Stromal cell of bone marrow (primary cell): Measurements from ENCODE around the gene ZFHX3.

ENCODE experiments used
- DNase-seq: peaks from one replicate; pipeline ENCODE4 v3.0.0-alpha.2; 2012; ENCODE audit warnings: low read depth

The ZFHX3 gene

DNA sequence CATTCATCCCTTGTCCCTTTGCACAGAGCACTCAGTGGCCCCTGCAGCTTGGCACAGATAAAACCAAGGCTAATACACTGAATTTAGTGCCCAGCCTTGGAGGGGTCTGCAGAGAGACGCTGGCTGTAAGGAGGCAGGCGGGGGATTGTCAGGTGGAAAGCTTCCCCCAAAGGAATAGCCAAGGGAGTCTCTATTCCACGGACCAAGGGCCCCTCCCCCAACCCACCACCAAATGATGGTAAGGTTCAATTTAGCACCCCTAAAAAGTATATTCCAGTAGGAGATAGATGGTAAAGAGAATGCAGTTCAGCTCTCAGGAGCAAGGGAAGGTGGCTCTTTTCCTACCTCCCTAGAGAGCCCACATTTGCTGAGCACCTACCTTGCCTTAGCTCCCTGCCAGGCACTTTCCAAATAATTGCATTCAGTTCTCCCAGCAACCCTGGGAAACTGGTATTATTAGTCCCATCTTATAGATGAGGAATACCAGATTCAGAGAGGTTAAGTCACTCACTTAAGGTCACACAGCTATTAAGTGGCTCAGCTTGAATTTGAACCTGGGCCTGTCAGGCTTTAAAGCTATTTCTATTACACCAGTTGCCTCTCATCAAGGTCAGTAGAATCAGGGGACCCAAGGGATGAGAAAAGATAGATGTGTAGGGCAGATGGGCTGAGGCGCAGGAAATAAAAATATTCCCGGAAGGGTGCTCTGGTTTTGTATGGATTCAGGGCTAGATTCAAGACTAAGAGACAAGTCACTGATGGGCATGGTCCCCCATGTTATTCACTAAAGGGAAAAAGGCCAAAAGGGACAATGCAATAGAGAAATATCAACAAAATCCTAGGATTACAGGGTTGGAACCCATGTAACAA lies 20.0 kb upstream of the ZFHX3 start:
- no peak for DNase-seq

- no peak for DNase-seq
Measured at GRCh38 chr16:73066927-73067670, 19.2 kb upstream of the ZFHX3 start.

GRCh38 chr16:73066331-73066926 lies 18.5 kb upstream of the ZFHX3 start:
- DNase-seq, result no peak

- DNase-seq, result no peak
Measured at GRCh38 chr16:73065632-73066330, 17.9 kb upstream of the ZFHX3 start.

DNA sequence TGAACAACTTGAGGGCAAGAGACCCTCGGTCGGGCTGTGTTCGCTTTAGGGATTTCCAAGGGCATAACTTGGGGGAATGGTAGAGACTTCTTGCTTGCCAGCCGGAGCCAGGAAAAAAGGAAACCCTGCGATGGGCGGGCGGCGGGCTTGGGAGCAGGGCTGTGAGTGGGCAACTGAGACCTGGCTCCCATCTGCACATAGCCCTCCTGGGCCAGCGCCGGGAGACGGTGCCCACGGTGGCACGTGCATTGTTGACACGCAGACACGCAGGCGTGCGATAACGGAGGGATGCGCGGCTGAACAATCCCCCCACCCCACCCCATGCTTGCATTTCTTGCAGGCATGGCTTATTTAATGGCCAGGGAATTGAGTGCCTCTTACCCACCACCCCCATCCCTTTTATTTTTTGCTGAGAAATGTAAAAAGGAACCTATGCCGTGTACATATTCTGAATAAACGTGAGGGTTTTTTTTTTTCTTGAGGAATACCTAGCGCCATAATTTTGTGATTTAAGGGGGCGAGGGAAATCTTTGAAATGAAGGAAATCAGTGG lies 17.1 kb upstream of the ZFHX3 start:
- no peak for DNase-seq

DNA sequence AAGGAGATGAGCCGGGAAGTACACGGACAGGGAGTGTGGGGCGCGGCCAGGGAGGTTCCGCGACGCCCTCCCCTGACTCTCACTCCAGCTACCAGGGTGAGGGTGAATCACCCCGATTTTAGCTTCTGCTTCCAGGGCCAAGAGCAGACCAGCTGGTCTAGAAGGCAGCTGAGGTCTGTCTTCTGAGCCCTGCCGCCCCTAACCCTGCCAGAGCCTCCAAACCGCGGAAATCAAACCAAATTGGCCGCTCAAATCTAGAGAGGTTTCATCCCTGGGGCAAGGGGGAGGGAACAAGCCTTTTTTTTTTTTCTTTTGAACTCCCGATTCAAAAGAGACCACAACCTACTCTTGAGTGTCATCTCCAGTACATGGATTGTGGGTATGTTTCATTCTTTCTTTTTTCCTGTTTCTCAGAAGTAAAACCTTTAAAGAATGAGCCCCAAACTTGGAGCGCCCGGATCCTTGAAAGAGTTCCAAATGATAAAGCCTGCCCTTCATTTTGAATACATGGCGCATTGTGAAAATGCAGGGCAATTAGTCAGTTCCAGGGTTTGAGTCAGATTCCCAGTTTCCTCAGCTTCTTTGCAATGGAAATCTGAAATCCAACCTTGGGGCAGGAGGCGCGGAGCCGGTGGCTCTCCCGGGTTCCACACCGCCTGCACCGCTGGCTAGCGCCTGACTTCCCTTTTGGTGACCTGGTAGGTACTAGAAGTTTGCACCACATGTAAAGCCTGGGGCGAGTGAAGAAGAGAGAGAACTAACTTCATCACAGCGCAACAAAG lies 16.5 kb upstream of the ZFHX3 start:
- no peak for DNase-seq

DNA sequence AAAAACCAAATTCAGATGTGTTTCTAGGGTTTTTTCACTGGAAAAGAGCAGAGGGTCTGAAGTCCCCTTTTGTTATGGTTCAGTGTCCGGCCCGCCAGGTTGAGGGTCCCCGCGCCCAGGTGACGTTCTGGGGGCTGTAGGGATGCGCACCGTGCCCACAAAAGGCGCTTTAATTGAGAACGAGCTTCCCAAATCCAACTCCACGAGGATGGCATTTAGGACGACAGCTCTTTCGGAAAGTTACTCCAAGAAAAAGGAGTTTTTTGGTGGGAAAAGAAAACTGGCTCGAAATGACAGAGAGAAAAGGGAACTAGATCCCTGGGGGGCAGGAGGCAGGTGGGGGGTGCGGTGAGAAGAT lies 15.9 kb upstream of the ZFHX3 start:
- no peak for DNase-seq

- DNase-seq, result no peak
Measured at GRCh38 chr16:73062743-73063733, 15.1 kb upstream of the ZFHX3 start.

DNA sequence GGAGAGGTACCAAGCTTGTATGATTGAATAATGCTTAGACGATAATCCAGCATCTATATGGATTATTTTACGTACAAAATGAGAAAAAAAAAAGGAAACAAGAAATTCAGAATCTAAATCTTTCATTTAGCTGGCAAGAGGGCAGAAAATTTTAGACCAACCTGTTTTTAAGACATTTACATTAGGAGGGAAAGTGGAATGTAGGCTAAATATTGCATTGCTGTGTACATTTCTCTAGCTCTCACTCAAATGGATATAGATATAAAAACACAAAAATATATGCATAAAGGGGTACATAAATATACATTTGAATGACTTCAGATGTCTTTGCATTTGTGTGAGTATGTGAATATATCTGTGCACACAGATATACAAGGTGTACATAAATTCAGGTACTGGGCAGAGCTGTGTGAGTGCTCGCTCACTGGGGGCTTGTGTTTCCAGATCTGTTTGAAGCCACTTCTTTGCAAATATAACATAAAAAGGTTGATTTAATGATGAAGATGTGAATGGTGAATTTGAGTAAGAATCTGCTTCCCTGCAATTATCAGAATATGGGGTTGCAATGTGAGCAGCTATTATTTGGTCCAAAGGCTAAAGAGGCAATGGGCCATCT lies 14.2 kb upstream of the ZFHX3 start:
- DNase-seq, result no peak

DNA sequence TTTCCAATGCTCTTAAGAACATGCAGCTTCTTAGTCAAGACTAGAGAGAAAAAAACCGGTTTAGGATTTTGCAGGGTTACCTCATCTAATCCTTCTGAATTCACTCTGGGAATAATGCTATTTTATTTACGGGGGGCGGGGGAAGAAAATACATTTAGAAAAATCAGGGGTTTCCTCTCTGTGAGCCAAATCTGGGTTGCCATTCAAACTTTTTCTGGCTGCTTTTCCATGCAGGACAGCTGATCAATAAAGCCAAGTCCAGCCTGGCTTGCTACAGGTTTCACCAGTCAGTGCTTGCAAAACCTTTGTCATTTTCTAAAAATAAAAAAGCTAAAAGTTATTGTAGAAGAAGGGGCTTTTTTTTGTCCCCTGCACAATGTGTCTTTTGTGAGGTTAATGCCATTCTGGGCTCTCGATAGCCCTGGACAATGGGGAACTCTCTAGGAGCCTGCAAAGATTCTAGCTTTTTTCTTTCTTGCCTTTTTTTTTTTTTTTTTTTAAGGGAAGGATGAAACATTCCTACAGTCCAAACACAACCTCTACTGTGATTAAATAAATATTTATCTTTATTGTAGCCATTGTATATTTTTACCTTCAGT lies 13.1 kb upstream of the ZFHX3 start:
- DNase-seq, result no peak

DNA sequence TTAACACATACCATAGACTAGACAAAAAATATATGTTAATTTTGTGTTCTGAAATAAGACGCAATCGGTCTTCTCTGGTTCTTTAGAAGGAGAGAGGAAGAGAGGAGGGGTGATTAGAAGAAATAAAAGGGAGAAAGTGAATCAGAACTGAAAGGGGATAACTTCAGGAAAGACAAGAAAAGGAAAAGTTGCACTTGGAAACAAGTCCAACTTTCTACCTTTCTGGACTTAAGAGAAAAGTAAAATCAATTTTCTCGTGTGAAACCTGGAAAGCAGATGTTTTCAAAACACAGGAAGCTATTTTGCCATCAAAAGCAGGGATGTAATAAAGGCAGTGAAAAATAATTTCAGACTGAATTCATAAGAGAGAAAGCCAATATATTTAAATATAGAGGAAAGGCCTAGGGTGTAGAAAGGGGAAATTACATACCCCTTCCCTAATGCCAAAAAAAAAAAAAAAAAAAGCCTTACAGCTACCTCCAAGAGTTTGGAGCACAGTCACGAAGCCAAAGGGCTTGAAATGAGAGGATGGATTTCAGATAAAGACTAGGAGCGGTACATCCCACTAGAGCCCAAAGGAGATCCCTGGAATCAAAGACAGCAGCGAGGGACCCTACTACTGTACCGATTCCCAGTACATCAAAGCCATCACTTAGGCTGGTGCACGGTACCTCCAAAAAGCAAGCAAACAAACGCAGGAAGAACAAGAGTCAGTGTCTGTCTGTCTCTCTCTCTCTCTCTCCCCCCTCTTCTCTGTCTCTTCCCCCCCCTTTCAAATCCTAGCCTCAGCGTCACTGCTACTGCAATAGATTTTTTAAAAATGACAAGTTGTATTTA lies 12.1 kb upstream of the ZFHX3 start:
- no peak for DNase-seq

GRCh38 chr16:73058616-73059409 lies 10.9 kb upstream of the ZFHX3 start:
- no peak for DNase-seq

GRCh38 chr16:73058221-73058615 lies 10.3 kb upstream of the ZFHX3 start:
- no peak for DNase-seq

- DNase-seq, result no peak
Measured at GRCh38 chr16:73057291-73058210, 9.6 kb upstream of the ZFHX3 start.

- no peak for DNase-seq
Measured at GRCh38 chr16:73056921-73057290, 9.0 kb upstream of the ZFHX3 start.

DNA sequence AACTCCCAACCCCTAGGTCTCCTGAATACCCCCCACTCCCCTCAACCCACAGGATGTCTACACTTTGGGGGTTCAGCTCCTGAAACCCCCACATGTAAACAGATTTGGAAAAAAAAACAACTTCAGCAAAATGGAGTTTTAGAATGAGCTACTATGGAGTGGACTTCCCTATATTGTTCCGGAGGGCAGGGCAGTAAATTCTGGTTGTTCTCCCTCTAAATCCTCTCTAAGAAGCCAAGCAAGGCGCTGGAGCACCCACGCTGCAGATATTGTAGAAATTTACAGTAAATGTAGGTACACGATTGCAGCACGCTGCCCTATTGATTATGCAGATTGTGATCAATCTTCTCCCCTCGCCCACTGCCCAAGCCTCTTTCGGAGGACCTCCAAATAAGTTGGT lies 8.5 kb upstream of the ZFHX3 start:
- DNase-seq, result no peak
